Kidney epithelial cell (primary cell): ENCODE measurements around the gene MYCBPAP. TPM values are rescaled to one million over a fixed set of nuclear protein-coding genes. Genes with fewer than 3 reads are reported as not detected.
A peak's percentile ranks its signal among the peaks of the same experiment; 100 is the strongest.

Experiments used
- DNase-seq: peaks from one replicate; pipeline ENCODE4 v3.0.0-alpha.2; 2010; ENCODE audit warnings: low read depth
- H3K27me3 ChIP-seq: 2 replicates; pipeline ENCODE4 v1.6.0; 2011; ENCODE audit warnings: low read length; ENCODE audit not compliant: control insufficient read depth, insufficient read depth
- H3K36me3 ChIP-seq: 2 replicates; pipeline ENCODE4 v1.5.1; 2011; ENCODE audit warnings: low read length; ENCODE audit not compliant: control insufficient read depth, insufficient read depth
- H3K4me3 ChIP-seq: 2 replicates; pipeline ENCODE4 v1.5.1; 2011; ENCODE audit warnings: low read depth, mild to moderate bottlenecking, control low read depth, low read length
- CTCF ChIP-seq: IDR thresholded peaks from 2 replicates; pipeline ENCODE4 v1.5.1; 2011; ENCODE audit warnings: mild to moderate bottlenecking, moderate library complexity, low read length, control low read depth, inconsistent platforms; ENCODE audit not compliant: insufficient read depth, poor library complexity, severe bottlenecking
- total RNA-seq: library from RNA; depleted of rRNA; stranded (reverse); fragments of >200 nt; gene quantifications from 2 replicates; pipeline ENCODE4 v1.2.3, GENCODE V29; 2015

The MYCBPAP gene
- total RNA-seq, 1 donor from 2014 or later = 0.50 TPM

GRCh38 chr17:50533185-50533584, 24.9 kb downstream of the MYCBPAP start:
- Histone ChIP-seq H3K27me3 (peaks cover 18% of the 10 kb centered on the region), H3K36me3 (no peaks in the 10 kb centered on the region), H3K4me3 (peak overlapping the region; percentile 11)
- no peak for DNase-seq
- TF ChIP-seq CTCF = no peak

- DNase-seq = no peak
- H3K36me3 ChIP-seq = no peaks in the 10 kb centered on the region
- no peak overlapping the region for H3K4me3 ChIP-seq
- peaks cover 18% of the 10 kb centered on the region for H3K27me3 ChIP-seq
- no peak for TF ChIP-seq CTCF
Measured at GRCh38 chr17:50533720-50534148, 25.5 kb downstream of the MYCBPAP start.

GRCh38 chr17:50534222-50534978, 26.2 kb downstream of the MYCBPAP start:
- peak; percentile 56 for TF ChIP-seq CTCF
- DNase-seq = no peak
- H3K4me3 ChIP-seq = no peak overlapping the region
- H3K27me3 ChIP-seq = peaks cover 16% of the 10 kb centered on the region
- H3K36me3 ChIP-seq = no peaks in the 10 kb centered on the region

GRCh38 chr17:50534979-50535326, 26.7 kb downstream of the MYCBPAP start:
- DNase-seq = no peak
- Histone ChIP-seq H3K27me3 (peaks cover 16% of the 10 kb centered on the region), H3K4me3 (no peak overlapping the region), H3K36me3 (no peaks in the 10 kb centered on the region)
- TF ChIP-seq CTCF = no peak

- Histone ChIP-seq H3K4me3 (no peak overlapping the region), H3K36me3 (no peaks in the 10 kb centered on the region), H3K27me3 (peaks cover 16% of the 10 kb centered on the region)
- DNase-seq = no peak
- no peak for TF ChIP-seq CTCF
Measured at GRCh38 chr17:50535407-50535806, 27.2 kb downstream of the MYCBPAP start.
